Colon (tissue), 2 donors: ENCODE results near the gene PRKD2.

Experiments used
- FAIRE-seq: peaks from 2 replicates; lab custom pipeline; 2012; peaks lifted over from hg19 to GRCh38; lab: Jason Lieb, UNC
- donor health status: control.
- donor health status: control.

PRKD2 gene

DNA sequence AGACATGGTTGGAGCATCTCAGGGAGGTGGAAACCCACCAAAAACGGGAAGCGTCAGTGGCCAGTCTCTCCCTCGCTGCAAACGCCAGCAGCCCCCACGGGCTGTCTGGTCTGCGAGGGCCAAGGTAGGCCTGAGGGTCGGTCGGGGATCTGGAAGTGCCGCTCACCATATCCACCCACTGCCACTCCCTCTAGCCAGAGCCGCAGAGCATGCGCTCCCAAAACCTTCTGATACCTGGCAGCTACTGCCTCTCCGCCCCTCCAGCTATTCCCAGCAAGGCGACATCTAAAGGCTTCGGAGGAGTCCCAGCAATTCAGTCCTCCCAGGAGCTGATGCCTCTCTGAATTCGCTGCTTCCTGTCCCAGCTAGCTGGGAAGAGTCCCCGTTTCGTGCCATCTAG, 24.5 kb upstream of the PRKD2 start:
- no peak for FAIRE-seq

DNA sequence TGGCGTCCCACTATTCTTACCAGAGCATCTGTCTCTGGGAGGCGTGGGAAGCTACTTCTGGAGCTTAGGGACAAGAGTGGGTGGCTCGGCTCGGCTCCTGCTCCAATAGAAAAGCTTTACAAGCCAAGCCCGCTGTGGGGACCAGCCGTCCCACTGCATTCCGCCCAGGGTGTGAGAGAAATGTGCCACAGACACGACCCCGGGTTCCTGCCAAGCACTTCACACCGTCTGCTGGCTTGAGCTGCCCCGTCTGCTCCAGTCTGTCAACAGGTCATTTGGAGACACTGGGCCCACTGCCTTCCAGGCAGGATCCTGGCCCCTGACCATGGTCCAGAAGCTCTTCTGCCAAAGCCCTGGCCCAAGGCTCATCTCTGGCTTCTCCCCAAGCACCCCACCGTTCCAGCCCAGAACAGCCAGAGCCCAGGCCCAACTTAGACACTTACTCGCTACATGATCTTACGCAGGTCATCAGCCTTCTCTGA, 22.4 kb upstream of the PRKD2 start:
- no peak for FAIRE-seq

DNA sequence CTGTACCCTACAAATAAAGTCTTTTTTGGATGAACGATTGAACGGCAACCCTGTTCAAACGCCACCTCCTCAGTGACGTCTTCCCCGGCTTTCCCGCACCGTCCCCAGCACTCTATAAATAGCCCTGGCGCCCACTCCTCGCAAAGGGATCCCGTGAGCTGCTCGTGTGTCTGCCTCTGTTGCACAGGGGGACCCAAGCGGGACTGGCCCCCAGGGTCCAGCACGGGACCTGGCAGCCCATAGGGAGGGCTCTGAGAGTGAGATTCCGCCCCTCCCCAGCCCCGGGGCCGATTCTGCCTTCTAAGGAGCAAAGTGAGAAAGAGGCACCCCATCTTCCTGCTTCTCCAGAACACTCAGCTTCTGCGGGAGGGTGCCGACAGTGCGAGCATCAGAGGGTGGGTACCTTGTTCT, 20.9 kb upstream of the PRKD2 start:
- no peak for FAIRE-seq

DNA sequence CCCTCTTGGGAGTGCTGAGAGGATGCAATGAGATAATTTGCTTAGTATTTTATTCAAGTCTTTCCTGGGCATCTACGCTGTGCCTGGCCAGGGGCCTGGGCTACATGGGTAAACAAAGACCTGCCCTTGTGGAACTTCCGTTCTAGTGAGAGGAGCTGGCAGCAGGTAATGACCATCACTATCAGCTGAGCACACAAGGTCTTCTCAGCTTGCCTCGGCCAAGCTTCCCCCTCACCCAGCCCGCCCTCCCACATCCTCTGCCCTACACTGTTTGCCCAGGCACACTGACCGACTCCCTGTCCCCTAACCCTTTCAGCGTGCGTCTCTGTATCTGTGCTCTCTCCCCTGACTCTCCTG, 20.4 kb upstream of the PRKD2 start:
- no peak for FAIRE-seq

DNA sequence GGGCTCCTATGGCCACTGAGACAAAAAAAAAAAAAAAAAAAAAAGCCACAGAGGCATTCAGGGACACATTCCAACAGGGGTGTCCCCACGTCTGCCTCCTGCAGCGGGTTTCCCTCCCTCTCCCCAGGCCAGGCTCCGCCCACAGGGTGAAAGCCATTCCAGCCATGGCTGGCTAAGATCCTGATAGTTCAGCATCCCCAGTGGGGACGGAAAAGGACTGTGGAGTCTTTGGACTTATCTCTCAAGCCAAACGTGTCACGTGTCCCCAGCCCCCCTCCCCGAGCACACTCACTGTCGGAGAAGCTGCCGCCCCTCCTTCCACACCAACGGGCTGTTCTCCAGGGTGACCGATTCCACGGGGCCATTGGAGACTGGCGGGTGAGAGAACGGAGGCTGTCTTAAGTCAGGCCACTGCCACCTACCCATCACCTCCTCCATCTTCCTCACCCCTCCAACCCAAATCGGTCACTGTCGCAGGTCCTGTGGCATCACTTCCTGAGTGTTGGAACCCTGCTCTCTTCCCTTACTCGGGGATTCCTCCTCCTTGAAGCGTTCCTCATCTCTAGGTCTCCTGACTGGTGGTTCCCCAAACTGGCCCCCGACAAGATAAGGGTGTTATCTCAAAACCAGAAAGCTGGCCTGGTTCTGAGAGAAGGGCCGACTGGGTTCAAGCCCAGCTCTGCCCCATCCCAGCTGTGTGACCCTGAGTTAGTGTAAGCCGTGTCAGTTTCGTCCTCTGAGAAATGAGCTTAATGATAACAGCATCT, 19.8 kb upstream of the PRKD2 start:
- FAIRE-seq, result no peak

DNA sequence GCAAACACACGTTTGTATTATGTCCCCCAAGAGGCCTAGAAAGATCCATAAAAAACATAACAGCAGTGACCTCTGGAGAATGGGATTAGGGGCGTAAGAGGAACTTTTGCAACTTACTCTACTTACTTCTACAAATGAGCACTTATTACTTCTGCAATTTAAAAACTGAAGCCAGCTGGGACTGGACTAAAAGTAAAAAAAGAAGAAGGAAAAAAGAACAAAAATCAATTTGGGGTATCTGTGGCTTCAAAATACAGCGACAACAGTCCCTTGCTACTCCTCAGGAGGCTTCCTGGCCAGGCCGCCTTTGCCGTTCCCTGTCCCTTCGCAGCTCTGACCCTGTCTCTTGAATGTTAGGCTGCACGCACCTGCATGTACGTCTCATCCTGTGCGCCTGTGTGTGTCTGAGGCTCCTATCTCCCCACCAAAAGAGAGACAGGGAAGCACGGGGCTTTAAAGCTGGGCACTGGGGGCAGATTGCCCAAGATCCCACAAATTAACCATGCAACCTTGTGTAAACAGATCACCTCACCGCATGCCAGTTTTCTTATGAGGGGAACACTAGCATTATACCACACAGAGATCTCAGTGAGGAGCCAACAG, 16.9 kb upstream of the PRKD2 start:
- no peak for FAIRE-seq

DNA sequence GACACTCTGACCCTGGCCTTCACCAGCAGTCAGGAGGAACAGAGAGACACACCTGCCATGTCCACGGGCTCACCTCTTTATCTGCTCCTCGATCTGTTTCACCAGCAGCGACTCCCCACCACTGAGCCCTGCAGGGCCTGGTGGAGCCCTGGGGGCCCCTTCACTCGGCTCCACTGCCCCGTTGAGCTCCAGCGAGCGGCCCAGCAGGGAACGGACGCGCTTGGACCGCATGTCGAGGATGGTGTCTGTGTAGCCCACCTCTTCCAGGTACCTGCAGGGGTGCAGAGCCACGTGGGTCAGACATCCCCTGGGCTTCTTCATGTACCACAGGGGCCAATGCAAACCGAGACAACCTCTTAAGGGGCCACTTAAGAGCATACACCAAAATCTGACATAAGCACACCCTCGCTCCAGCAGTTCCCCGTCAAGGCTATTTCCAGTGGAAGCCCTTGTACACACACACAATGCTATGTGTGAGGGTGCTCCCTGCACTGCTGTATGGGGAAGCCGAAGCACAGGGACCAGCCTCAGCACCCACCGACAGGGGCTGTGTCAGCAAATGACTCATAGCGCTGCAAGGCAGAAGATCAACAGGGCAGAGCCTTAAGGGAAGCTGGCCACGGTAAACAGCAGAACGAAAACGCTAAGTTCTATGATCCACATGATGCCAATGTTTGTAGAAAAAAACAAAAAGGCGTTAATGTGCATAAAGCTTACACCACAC, 16.2 kb upstream of the PRKD2 start:
- no peak for FAIRE-seq

DNA sequence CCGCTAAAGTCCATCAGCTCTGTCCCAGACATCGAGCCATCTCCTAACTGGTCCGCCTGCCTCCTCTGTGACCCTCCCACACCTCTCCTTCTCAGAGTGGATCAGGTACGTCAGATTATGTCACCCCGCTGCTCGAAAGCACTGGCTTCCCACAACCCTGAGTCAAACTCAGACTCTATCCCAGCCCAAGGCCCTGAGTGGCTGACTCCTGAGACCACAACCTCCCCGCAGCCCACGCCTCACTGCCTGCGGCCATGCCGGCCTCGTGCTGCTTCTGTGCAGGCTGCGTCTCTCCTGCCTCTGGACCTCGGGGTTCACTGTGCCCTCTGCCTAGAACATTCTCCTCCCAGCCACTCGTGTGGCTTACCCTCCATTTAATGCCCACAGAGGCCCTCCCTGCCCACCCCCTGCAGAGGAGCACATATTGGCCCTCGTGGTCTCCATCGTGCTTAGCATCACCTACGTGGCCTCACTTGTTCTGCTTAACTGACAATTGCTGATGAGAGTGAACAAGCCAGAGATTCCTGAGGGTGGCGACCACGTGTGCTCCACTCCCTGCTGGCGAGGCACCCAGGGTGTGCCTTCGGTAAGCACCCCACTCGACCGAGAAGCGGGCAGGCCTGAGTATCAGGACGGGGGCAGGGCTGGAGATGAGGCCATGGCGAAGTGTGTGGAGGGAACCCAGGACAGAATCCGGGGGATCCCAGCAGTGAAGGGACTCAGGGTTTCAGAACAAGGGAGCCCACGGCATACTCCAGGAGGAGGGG, 15.4 kb upstream of the PRKD2 start:
- no peak for FAIRE-seq

DNA sequence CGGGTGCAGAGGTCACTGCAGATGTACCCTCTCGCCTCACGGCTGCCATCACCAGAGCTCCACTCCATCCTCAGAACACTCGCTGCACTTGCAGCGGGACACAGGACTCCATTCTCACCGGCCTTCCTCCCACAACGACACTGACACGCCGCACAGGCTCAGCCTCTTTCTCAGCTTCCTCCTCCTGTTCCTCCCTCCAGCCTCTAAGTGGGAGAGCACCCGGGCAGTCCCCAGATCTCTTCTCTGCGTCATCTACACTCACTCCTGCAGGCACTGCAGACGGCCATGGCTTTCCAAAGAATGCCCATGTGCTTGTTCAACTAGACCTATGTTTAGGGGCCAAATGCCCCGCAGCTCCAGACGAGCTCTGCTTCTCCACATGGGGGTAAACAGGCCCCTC, 14.7 kb upstream of the PRKD2 start:
- no peak for FAIRE-seq

DNA sequence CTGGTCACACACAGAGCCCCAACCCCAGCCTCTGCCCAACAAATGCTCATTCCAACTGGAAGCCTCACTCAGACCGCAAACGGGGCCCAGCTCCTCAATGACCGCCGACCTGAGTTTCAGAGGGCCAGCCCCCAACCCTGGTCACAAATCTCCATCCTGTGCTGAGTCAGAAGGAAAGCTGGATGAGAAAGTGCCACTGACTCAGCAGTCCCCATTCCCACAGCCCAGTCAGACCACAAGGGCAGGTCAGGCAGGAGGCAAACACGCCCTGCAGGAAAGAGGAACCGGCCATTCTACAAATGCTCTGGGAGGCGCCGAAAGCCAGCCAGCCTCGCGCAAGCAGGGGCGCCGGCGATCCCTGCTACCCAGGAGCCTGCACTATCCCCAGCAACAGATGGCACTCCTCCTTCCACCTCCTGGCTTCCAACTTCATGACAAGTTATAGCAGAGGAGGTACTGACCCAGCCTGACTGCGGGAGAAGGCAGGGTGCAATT, 14.1 kb upstream of the PRKD2 start:
- no peak for FAIRE-seq

DNA sequence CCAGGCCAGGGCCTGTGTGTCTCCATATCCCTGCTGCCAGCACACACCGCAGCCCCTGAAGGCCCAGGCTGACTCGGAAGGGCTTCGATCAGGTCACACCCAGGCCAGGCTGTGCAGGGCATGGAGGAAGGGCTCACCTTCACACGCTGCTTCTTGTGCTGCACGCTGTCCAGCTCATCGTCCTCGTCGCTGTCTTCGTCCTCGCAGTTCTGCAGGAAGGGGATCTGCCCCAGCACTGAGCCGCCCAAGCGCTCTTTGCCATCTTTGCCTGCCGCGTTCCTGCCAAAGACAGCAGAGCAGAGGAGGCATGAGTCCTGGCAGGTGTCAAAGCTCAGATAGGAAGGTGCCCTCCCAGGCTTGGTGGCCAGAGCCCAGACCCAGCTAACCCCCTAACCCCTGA, 13.7 kb upstream of the PRKD2 start:
- no peak for FAIRE-seq

DNA sequence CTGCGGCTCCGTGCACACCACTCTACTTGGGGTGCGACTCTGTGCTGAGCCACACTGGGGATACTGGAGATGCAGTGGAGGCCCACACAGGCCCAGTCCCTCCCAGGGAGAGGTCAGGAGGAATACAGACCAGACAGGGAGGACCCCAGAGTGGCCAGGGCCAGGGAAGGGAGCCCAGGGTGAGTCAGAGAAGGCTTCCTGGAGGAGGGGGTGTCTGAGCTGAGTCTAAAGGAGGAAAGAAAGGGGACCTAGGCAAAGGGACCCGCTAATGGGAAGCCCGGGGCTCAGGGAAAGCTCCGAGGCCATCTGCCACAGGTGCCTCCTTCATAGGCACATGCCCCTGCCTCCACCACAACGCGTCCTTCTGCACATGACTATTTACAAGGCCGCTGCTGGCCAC, 13.3 kb upstream of the PRKD2 start:
- no peak for FAIRE-seq

DNA sequence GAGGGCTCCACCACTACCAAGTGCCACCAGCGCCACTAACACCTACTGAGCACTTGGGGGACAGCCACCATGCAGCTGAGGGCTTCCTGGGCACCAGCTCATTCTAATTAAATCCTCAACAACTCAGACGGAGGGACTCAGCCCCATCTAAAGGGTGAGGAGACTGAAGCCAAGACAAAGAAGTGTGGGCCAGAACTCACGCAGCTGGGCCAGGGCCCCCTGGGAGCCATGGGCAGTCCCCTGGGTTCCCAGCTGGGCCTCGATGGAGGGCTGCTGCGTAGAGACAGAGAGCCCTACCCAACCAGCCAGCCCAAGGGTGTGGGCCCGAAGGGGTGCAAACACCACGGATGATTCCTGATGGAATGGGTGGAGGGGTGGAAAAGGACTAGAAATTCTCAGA, 12.8 kb upstream of the PRKD2 start:
- no peak for FAIRE-seq

DNA sequence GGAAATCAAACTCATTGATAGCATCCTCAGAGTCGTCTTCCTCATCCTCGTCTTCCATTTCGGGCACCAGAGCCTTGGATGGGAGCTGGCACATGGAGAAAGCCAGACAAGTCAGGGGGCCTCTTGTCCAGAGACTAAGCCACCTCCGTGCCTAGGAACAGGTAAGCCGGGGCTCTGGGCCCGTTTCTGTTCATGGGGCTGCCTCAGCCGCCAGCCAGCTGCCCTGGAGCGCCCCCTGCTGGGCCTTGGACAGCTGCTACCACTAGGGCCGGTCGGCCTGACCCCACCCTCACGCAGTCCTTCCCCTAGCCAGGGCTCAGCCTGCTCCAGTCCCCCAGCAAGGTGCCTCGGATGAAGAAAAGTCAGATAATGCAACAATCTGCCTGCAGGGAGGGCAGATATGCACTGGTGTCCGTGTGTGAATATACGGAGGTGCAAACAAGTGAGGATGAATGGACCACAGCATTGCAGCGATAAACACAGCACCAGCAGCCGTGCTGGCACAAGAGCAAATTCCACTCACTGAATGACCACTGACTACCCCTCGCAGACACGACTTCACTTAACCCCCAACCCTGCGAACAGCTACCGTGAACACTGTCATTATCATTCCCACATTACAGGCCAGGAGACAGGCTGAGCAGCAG, 11.9 kb upstream of the PRKD2 start:
- FAIRE-seq, result no peak

DNA sequence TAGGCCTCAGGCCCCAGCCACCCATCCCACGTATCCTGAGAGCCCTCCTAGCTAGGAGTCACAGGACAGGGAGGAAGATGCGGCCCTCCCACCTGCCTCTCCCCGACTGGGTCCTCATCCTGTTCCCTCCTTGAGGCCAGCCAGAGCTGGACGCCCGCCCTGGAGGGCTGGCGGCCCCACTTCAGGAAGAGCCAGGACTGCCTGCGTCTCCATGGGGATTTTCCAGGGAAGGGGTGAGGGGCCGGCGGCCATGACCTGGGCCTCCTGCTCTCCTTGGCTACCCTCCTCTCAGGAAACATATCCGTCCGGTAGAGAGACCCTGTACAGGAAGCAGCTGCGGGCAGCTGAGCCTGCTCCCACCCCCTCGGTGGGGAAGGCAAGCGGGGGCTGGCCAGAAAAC, 11.3 kb upstream of the PRKD2 start:
- no peak for FAIRE-seq

DNA sequence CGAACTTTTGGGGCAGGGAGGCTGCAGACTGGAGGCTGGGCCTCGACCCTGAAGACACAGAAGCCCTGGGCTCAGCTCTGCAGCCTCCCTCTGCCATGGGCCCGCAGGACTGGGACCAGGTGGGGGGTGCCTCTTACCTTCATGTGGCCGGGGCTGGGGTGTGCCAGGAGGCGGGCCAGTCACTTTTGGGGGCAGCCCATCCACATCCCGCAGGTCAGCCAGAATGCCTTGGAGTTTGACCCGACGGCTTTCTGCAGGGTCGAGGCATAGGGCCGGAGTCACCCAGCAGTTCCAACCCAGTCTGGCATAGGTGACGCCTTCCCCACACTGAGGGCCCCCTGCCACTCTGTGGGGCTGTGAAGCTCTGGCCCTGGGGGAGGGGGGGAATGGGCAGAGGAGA, 10.8 kb upstream of the PRKD2 start:
- FAIRE-seq, result no peak

DNA sequence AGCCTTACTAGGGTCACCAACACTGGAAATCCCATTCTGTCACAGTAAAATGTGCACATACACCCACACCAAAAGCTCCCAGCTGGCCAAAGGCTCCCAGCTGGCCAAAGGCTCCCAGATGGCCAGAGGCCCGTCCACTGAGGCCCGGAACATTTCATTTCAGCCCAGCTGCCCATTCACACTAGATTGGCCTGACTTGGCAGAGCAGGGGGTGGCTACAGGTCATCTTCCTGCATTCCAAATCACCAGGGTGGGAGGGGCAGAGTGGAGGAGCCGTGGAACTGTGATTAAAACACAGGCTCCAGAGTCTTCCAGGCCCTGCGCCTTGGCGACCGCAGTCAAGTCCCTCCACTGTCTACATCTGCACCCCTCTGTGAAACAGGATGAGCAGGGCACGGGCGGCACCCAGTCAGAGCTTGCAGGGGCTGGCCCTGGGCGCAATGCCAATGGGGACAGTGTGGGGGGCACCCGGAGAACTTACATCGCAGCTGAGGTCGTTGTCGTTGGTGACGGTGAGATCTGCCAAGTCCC, 10.1 kb upstream of the PRKD2 start:
- no peak for FAIRE-seq

DNA sequence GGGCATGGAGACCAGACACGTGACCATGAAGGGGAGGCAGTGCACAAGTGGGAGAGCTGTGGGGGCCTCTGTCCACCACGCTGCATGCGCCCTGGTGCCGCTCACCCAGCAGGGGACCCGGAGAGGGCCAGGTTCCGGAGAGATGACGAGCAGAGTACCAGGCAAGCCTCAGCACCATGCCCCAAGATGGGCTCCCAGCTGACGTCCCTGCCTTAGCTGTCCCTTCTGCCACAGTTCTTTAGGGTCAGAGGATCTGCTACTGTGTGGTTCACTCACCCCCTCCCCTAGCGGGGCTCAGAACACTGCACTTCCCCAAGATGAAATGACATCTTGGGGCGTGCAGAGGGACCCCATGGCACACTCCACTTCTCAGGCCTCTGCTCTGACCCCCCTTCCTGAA, 9.6 kb upstream of the PRKD2 start:
- FAIRE-seq, result no peak

DNA sequence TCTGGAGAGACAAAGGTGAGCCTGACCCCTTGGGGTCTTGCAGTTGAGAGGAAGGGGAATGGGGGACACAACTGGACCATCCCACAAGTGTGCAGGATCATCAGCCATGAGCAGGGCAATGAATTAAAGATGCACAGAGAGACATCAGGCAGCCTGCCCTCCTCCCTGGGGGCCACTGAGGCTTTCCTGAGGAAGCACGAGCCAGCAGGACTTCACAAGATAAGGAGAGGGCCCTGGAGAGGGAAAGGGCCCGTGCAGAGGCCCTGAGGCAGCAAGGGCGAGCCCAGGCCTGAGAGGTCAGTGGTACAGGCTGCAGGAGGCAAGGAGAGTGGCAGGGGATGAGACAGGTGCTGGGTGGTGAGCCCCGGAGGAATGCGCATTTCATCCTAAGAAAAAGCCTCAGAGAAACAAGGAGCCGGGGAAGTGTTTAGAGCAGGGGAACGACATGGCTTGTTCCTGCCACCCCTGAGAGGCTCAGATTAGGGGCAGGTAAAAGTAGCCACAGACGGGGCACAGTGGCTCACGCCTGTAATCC, 9.0 kb upstream of the PRKD2 start:
- no peak for FAIRE-seq

DNA sequence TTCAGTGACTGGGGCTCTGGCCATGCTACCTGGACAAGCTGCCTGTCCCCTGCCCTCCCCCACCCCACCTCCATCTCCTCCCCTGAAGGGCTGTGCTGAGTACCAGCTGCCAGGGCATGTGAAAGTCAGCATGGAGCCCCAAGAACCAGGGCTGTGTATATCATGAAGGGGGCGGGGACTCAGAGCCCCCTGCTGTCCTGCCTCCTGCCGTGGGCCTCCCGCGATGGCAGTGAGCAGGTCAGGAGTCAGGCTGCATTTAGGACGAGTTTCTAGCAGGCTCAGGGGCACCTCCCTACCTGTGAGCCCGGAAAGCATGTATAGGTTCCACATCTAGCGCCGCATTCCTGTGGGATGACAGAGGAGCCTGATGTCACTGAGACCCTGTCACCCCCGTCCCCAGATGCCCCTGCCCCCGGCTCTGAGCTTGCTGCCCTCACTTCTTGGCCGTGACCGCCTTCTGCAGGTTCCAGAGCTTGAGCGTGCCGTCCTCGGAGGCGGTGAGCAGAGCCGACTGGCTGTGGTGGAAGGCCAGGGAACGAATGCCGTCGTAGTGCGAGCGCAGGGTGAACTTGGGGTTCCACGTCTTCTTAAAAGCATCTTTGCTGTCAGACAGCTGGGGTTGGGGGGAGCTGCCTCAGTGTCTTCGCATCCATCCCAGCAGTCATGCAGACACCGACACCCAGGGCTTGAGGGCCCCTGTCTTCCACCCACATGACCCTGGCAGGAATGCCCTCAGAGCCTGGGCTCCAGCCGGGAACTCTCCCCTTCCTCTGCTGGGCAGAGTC, 8.3 kb upstream of the PRKD2 start:
- FAIRE-seq, result no peak

DNA sequence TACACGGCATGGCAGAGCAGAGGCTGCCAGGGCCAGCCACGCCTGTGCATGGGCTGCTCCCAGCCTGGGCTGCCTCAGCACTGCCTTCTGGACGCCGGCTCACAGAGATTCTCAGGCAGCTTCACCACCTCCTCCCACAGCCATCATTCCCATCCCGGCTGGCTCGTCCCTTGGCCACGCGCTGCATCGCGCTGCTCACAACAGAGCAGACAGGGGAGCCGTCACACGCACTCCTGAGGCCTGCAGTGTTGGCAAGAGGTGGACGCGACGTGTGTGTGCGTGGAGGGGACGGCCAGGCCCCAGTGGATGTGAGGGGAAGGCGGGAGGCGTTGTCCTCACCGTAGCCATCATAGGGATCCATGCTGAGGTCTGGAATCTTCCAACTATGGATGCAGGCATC, 7.6 kb upstream of the PRKD2 start:
- FAIRE-seq, result no peak
